Mesendoderm (in vitro differentiated cells): ENCODE data around the gene STEAP1B.

Experiments
- DNase-seq: peaks from one replicate; pipeline ENCODE4 v3.0.0; 2013
- H2AK5ac ChIP-seq: 2 replicates; pipeline ENCODE4 v1.6.1; 2013; ENCODE audit warnings: low read length, inconsistent platforms
- H2BK120ac ChIP-seq: 2 replicates; pipeline ENCODE4 v1.6.1; 2013; ENCODE audit warnings: low read depth, mild to moderate bottlenecking, low read length, moderate library complexity, mixed read lengths
- H2BK15ac ChIP-seq: replicated peaks from 2 replicates; pipeline ENCODE4 v1.6.1; 2013; ENCODE audit warnings: low read depth, mild to moderate bottlenecking, moderate library complexity
- H2BK5ac ChIP-seq: 2 replicates; pipeline ENCODE4 v1.6.1; 2013; ENCODE audit warnings: low read length, inconsistent platforms
- H3K18ac ChIP-seq: 2 replicates; pipeline ENCODE4 v1.6.1; 2013; ENCODE audit warnings: mild to moderate bottlenecking, low read length, mixed read lengths
- H3K23ac ChIP-seq: one replicate; pipeline ENCODE4 v1.6.1; 2013; ENCODE audit warnings: low read length
- H3K27ac ChIP-seq: 2 replicates; pipeline ENCODE4 v1.5.1; 2013; ENCODE audit warnings: low read depth, mild to moderate bottlenecking, inconsistent platforms, low read length, moderate library complexity
- H3K27me3 ChIP-seq: 2 replicates; pipeline ENCODE4 v1.6.1; 2013; ENCODE audit warnings: low read length, control low read depth, mild to moderate bottlenecking, inconsistent platforms; ENCODE audit not compliant: insufficient read depth, poor library complexity
- H3K36me3 ChIP-seq: 2 replicates; pipeline ENCODE4 v1.6.1; 2013; ENCODE audit warnings: low read length, inconsistent platforms; ENCODE audit not compliant: control insufficient read depth, insufficient read depth
- H3K4ac ChIP-seq: one replicate; pipeline ENCODE4 v1.6.1; 2013; ENCODE audit warnings: low read depth, mild to moderate bottlenecking, low read length, moderate library complexity
- H3K4me1 ChIP-seq: 2 replicates; pipeline ENCODE4 v1.6.1; 2013; ENCODE audit warnings: low read depth, low read length, inconsistent platforms; ENCODE audit not compliant: control insufficient read depth
- H3K4me2 ChIP-seq: 2 replicates; pipeline ENCODE4 v1.6.1; 2013; ENCODE audit warnings: low read length
- H3K4me3 ChIP-seq: 2 replicates; pipeline ENCODE4 v1.5.1; 2013; ENCODE audit warnings: mild to moderate bottlenecking, low read length
- H3K56ac ChIP-seq: one replicate; pipeline ENCODE4 v1.6.1; 2013; ENCODE audit warnings: low read length
- H3K79me1 ChIP-seq: 2 replicates; pipeline ENCODE4 v1.6.1; 2013; ENCODE audit warnings: low read length, inconsistent platforms
- H3K79me2 ChIP-seq: 2 replicates; pipeline ENCODE4 v1.6.1; 2013; ENCODE audit warnings: mild to moderate bottlenecking, low read length; ENCODE audit not compliant: control insufficient read depth, insufficient read depth
- H3K9ac ChIP-seq: 2 replicates; pipeline ENCODE4 v1.6.1; 2013; ENCODE audit warnings: low read length, inconsistent platforms
- H4K5ac ChIP-seq: one replicate; pipeline ENCODE4 v1.6.1; 2013; ENCODE audit warnings: low read length
- H4K8ac ChIP-seq: one replicate; pipeline ENCODE4 v1.6.1; 2013; ENCODE audit warnings: low read depth, mild to moderate bottlenecking, control low read depth, low read length, moderate library complexity
- WGBS: extraction: QIAGEN DNeasy Blood & Tissue Kit; methylation state at CpG from one replicate; pipeline ENCODE4 v1.1.7; 2013; ENCODE audit warnings: low lambda C conversion rate, missing lambda C conversion rate; ENCODE audit not compliant: insufficient coverage; ENCODE audit errors: extremely low coverage; 5-methylcytosine and 5-hydroxymethylcytosine counted together

Gene STEAP1B

DNA sequence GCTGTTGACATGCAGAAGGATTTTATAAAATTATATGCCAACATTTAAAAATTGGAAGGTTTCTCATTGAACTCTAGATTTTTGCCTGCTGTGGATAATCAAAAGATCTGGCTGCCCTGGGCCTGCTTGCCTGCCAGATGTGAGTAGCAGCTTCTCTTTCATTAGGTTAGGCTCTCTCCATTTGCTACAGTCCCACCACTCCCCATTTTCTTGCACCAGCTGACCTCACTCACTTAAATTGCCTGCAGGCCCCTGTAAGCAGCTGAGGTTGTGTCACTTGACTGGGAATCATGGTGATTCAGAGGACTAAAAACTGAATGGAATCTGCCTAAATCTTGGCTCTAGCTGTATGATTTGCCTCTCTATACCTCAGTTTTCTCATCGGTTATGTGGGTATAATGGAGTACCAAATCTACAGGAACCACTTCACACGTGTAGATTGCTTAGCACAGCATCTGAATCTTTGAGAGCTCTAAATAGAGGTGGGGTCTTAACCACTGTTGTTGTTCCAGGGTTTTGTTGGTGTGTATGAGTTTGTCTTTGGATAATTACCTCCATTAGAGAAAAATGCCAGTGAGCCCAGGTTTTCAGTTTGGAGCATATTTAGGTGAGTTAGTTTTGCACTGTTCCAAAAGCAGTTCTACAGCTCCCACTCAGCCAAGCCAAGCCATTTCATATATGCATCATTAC, 124.5 kb downstream of the STEAP1B start:
- no peaks in the 10 kb centered on the region for H3K79me2 ChIP-seq
- no peak overlapping the region for H4K8ac ChIP-seq
- H3K56ac ChIP-seq = no peak overlapping the region
- peak; percentile 37 for DNase-seq
- no peaks in the 10 kb centered on the region for H3K79me1 ChIP-seq
- no peak overlapping the region for H2BK5ac ChIP-seq
- H2AK5ac ChIP-seq = no peak overlapping the region
- H2BK15ac ChIP-seq = no peak overlapping the region
- H3K27ac ChIP-seq = no peak overlapping the region
- no peaks in the 10 kb centered on the region for H3K36me3 ChIP-seq
- H3K4ac ChIP-seq = no peak overlapping the region
- no peak overlapping the region for H3K4me3 ChIP-seq
- H3K4me1 ChIP-seq = no peaks in the 10 kb centered on the region
- no peak overlapping the region for H3K9ac ChIP-seq
- H3K18ac ChIP-seq = no peak overlapping the region
- H4K5ac ChIP-seq = no peak overlapping the region
- H3K23ac ChIP-seq = no peak overlapping the region
- no peaks in the 10 kb centered on the region for H3K27me3 ChIP-seq
- no CpG with 5 or more reads among the region's 2 CpGs for WGBS
- peak overlapping the region; percentile 45 for H2BK120ac ChIP-seq
- H3K4me2 ChIP-seq = no peak overlapping the region

DNA sequence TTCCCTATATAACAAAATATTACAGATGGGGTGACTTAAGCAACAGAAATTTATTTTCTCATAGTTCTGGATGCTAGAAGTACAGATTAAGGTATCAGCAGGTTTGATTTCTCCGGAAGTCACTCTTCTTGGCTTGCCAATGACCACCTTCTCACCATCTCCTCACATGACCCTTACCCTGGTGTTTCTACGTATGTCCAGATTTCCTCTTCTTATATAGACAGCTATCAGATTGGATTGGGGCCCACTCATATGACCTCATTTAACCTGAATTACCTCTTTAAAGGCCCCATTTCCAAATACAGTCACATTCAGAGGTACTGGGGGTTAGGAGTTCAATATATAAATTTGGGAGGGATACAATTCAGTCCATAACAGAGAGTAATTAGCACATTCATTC, 126.1 kb downstream of the STEAP1B start:
- Histone ChIP-seq H4K5ac (no peak overlapping the region), H3K56ac (no peak overlapping the region), H3K9ac (no peak overlapping the region), H2BK120ac (no peak overlapping the region), H2AK5ac (no peak overlapping the region), H3K4ac (no peak overlapping the region), H3K36me3 (no peaks in the 10 kb centered on the region), H3K4me2 (no peak overlapping the region), H2BK5ac (no peak overlapping the region), H3K23ac (no peak overlapping the region), H3K27ac (no peak overlapping the region), H4K8ac (no peak overlapping the region), H3K4me1 (no peaks in the 10 kb centered on the region), H3K27me3 (no peaks in the 10 kb centered on the region), H2BK15ac (no peak overlapping the region), H3K79me1 (no peaks in the 10 kb centered on the region), H3K4me3 (no peak overlapping the region), H3K18ac (no peak overlapping the region), H3K79me2 (no peaks in the 10 kb centered on the region)
- DNase-seq = no peak
- no CpG with 5 or more reads among the region's 2 CpGs for WGBS

DNA sequence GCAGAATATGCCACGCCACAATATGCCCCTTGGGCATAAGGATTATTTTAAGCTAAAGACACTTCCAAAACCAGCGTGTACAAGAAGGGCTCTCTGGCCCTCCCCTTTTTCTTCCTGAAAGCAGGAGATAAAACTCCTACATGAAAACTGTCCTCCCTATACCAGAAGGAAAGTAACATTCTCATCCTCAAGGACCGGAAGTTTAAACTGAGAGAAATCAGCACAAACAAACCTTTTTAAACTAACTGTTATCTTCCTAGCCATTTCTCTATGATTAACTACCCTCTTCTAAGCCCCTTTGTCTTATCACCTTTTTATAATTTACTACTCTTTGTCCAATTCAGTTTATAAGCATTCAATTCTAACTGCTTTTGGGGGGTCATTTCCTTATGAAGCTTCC, 126.6 kb downstream of the STEAP1B start:
- WGBS = no CpG with 5 or more reads among the region's 3 CpGs
- H3K27me3 ChIP-seq = no peaks in the 10 kb centered on the region
- no peak overlapping the region for H3K56ac ChIP-seq
- no peak overlapping the region for H4K5ac ChIP-seq
- no peaks in the 10 kb centered on the region for H3K79me1 ChIP-seq
- H3K36me3 ChIP-seq = no peaks in the 10 kb centered on the region
- DNase-seq = no peak
- H3K4me2 ChIP-seq = no peak overlapping the region
- H3K18ac ChIP-seq = no peak overlapping the region
- no peak overlapping the region for H3K27ac ChIP-seq
- no peak overlapping the region for H2BK15ac ChIP-seq
- no peak overlapping the region for H3K4ac ChIP-seq
- H2BK120ac ChIP-seq = no peak overlapping the region
- H3K23ac ChIP-seq = no peak overlapping the region
- no peaks in the 10 kb centered on the region for H3K79me2 ChIP-seq
- H4K8ac ChIP-seq = no peak overlapping the region
- H2BK5ac ChIP-seq = no peak overlapping the region
- H3K9ac ChIP-seq = no peak overlapping the region
- H2AK5ac ChIP-seq = no peak overlapping the region
- H3K4me3 ChIP-seq = no peak overlapping the region
- H3K4me1 ChIP-seq = no peaks in the 10 kb centered on the region

DNA sequence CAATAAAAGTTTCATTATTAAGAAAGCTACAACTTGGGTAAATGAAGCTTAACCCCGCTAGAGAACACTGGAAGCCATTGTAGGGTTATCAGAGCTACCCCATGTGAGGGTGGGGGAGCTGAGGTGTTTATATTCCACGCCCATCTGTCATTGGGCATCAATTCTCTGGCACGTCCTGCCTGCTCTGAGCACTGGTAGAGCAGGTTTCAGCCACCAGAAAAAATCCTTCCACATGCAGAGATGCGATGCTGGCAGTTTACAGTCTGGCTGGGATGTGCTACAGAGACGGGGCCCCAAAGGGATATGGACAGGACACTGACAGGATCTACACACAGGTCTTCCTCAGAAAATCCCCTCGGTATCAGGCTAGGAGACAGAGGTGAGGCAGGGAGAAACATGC, 127.1 kb downstream of the STEAP1B start:
- no peak overlapping the region for H3K23ac ChIP-seq
- H3K18ac ChIP-seq = no peak overlapping the region
- H2BK15ac ChIP-seq = no peak overlapping the region
- no peak overlapping the region for H3K27ac ChIP-seq
- H3K79me1 ChIP-seq = no peaks in the 10 kb centered on the region
- H4K8ac ChIP-seq = no peak overlapping the region
- H4K5ac ChIP-seq = no peak overlapping the region
- WGBS = no CpG with 5 or more reads among the region's 6 CpGs
- H3K79me2 ChIP-seq = no peaks in the 10 kb centered on the region
- H3K4me3 ChIP-seq = no peak overlapping the region
- no peak overlapping the region for H3K4me2 ChIP-seq
- no peak overlapping the region for H3K4ac ChIP-seq
- no peak for DNase-seq
- no peaks in the 10 kb centered on the region for H3K36me3 ChIP-seq
- H2AK5ac ChIP-seq = no peak overlapping the region
- H3K27me3 ChIP-seq = no peaks in the 10 kb centered on the region
- no peak overlapping the region for H2BK5ac ChIP-seq
- H3K56ac ChIP-seq = no peak overlapping the region
- no peak overlapping the region for H2BK120ac ChIP-seq
- no peak overlapping the region for H3K9ac ChIP-seq
- no peaks in the 10 kb centered on the region for H3K4me1 ChIP-seq

DNA sequence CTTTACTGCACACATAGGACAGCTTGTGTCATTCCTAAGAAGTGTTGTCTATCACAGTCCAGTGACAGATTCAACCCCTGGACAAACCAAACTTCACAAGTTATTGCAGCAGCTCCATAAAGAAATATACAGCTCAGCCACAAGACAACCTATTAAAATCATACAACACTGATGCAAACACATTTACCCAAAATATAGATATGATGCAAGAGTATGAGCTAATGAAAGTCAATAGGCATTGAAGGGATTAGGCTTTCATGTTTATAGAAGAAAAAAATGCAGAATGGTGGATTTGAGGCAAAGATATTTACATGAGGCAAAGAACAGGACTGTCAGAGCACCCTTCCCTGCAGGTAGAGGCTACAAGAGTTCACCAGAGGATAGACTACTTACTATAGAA, 128.1 kb downstream of the STEAP1B start:
- Histone ChIP-seq H2BK5ac (no peak overlapping the region), H3K4me3 (no peak overlapping the region)
- no peak for DNase-seq

More for the DNA sequence above, 128.1 kb downstream of the STEAP1B start:
- no peak overlapping the region for H3K23ac ChIP-seq
- no peaks in the 10 kb centered on the region for H3K79me2 ChIP-seq
- H3K9ac ChIP-seq = no peak overlapping the region
- no peak overlapping the region for H3K27ac ChIP-seq
- no peaks in the 10 kb centered on the region for H3K4me1 ChIP-seq
- no peaks in the 10 kb centered on the region for H3K36me3 ChIP-seq
- no peak overlapping the region for H3K18ac ChIP-seq
- no peak overlapping the region for H4K8ac ChIP-seq
- no peak overlapping the region for H2BK15ac ChIP-seq
- no peaks in the 10 kb centered on the region for H3K79me1 ChIP-seq
- H2BK120ac ChIP-seq = no peak overlapping the region
- H3K4me2 ChIP-seq = no peak overlapping the region
- no peak overlapping the region for H4K5ac ChIP-seq
- no peak overlapping the region for H3K4ac ChIP-seq
- no peak overlapping the region for H3K56ac ChIP-seq
- H2AK5ac ChIP-seq = no peak overlapping the region
- no peaks in the 10 kb centered on the region for H3K27me3 ChIP-seq
